Kidney (tissue), 14 donors: ENCODE results near the gene SORCS2. TPM values are rescaled to one million over a fixed set of nuclear protein-coding genes. Genes with fewer than 3 reads are reported as not detected.

Experiments used
- DNase-seq, 5 donors: peaks; one replicate each; pipeline ENCODE4 v3.0.0-alpha.2; 2013 to 2020
- FAIRE-seq: peaks from 2 replicates; lab custom pipeline; 2012; peaks lifted over from hg19 to GRCh38; lab: Jason Lieb, UNC
- H3K27ac ChIP-seq, 2 donors: one replicate each; pipeline ENCODE4 v1.7.0; 2013; ENCODE audit warnings: low read depth in 2 of 2, low read length in 2 of 2, inconsistent platforms in 1 of 2
- H3K27me3 ChIP-seq: one replicate; pipeline ENCODE4 v1.7.1; 2013; ENCODE audit warnings: low read length, inconsistent platforms; ENCODE audit not compliant: control insufficient read depth, insufficient read depth
- H3K36me3 ChIP-seq, 3 donors: one replicate each; pipeline versions ENCODE4 v1.7.0 to v1.7.1; 2013; ENCODE audit warnings: low read length in 3 of 3, control low read depth in 1 of 3, inconsistent platforms in 1 of 3; ENCODE audit not compliant: insufficient read depth in 3 of 3, control insufficient read depth in 2 of 3
- H3K4me1 ChIP-seq, 3 donors: one replicate each; pipeline versions ENCODE4 v1.7.0 to v1.7.1; 2013; ENCODE audit warnings: low read length in 3 of 3, inconsistent platforms in 1 of 3, low read depth in 1 of 3; ENCODE audit not compliant: control insufficient read depth in 2 of 3, insufficient read depth in 2 of 3
- H3K4me3 ChIP-seq, 3 donors: one replicate each; pipeline versions ENCODE4 v1.7.0 to v1.8.1; 2013; ENCODE audit warnings: low read length in 3 of 3, control low read depth in 1 of 3, inconsistent platforms in 1 of 3
- H3K9ac ChIP-seq, 3 donors: one replicate each; pipeline versions ENCODE4 v1.7.0 to v1.7.1; 2013; ENCODE audit warnings: low read length in 3 of 3, control low read depth in 1 of 3, inconsistent platforms in 1 of 3
- H3K9me3 ChIP-seq, 3 donors: one replicate each; pipeline versions ENCODE4 v1.7.0 to v1.7.1; 2013; ENCODE audit warnings: low read length in 3 of 3, control low read depth in 1 of 3, inconsistent platforms in 1 of 3; ENCODE audit not compliant: control insufficient read depth in 2 of 3, insufficient read depth in 1 of 3
- CTCF ChIP-seq: IDR thresholded peaks from 3 replicates; pipeline ENCODE4 v1.5.1; 2012; ENCODE audit warnings: mild to moderate bottlenecking, moderate library complexity, borderline replicate concordance; ENCODE audit not compliant: insufficient read depth; ENCODE audit errors: extremely low read depth
- intact Hi-C: fragments of 100-400 bp; cut with DNase I; formaldehyde crosslinking; loops from one replicate; pipeline ENCODE4 v1.11.1; 2022
- polyA plus RNA-seq: library from polyadenylated mRNA; stranded (reverse); fragments of 350-450 nt; fragmentation: Illumina TruSeq; extraction: RNeasy Lipid Tissue Mini Kit (QIAGEN cat#74804); gene quantifications from one replicate; pipeline ENCODE4 v1.2.3, GENCODE V29; 2014; ENCODE audit warnings: low read depth, low replicate concordance; ENCODE audit not compliant: insufficient read depth
- total RNA-seq: library from RNA; stranded (reverse); fragmentation: NEBNext Ultra II Directional; extraction: Animal tissue kit (Norgen Biotek cat#: 25700); gene quantifications from one replicate; pipeline ENCODE4 v1.2.1, GENCODE V29; 2021
- donor health status: control.
- donor health status: control.
- donor health status: control.
- donor health status: control.
- donor health status: control.
- donor health status: DM: yes; HTN: yes; CAD: no.
- donor health status: Normal renal cell carcinoma (clear cell type).

Gene SORCS2
- total and polyA plus RNA-seq, 2 donors from 2014 or later = 6.1 to 9.1 TPM

- Histone ChIP-seq H3K4me1 (peaks cover 0 to 8% (median 0%) of the 10 kb centered on the region in 3 donors), H3K27me3 (no peaks in the 10 kb centered on the region), H3K9me3 (no peaks in the 10 kb centered on the region), H3K9ac (no peak overlapping the region), H3K36me3 (peaks cover 0 to 6% (median 0%) of the 10 kb centered on the region in 3 donors), H3K4me3 (no peak overlapping the region), H3K27ac (no peak overlapping the region)
- FAIRE-seq (no peak), DNase-seq (no peak)
- TF ChIP-seq CTCF = no peak
- intact Hi-C loops = no loop called here
Observed at GRCh38 chr4:7768736-7769135, 576.4 kb downstream of the SORCS2 start.

- DNase-seq = no peak
- Histone ChIP-seq H3K9ac (no peak overlapping the region), H3K4me3 (no peak overlapping the region), H3K27ac (no peak overlapping the region), H3K36me3 (peaks cover 0 to 4% (median 3%) of the 10 kb centered on the region in 3 donors), H3K9me3 (no peaks in the 10 kb centered on the region), H3K27me3 (no peaks in the 10 kb centered on the region), H3K4me1 (peaks cover 0 to 8% (median 0%) of the 10 kb centered on the region in 3 donors)
- intact Hi-C loops = no loop called here
- TF ChIP-seq CTCF = no peak
- FAIRE-seq = no peak
Observed at GRCh38 chr4:7769396-7770223, 577.3 kb downstream of the SORCS2 start.

- Histone ChIP-seq H3K36me3 (peaks cover 0 to 4% (median 3%) of the 10 kb centered on the region in 3 donors), H3K9me3 (no peaks in the 10 kb centered on the region), H3K4me1 (peaks cover 0 to 8% (median 0%) of the 10 kb centered on the region in 3 donors), H3K27ac (no peak overlapping the region), H3K27me3 (no peaks in the 10 kb centered on the region), H3K9ac (no peak overlapping the region), H3K4me3 (no peak overlapping the region)
- no peak for FAIRE-seq
- TF ChIP-seq CTCF = peak; percentile 30
- DNase-seq = peak in 2 of 5 donors; percentile 56 to 59
- intact Hi-C loops = no loop called here
Observed at GRCh38 chr4:7770224-7771050, 578.1 kb downstream of the SORCS2 start.
